Glutamatergic neuron (in vitro differentiated cells): ENCODE results near the gene ARL8B. TPM values are rescaled to one million over a fixed set of nuclear protein-coding genes. Genes with fewer than 3 reads are reported as not detected.

Source experiments
- DNase-seq: peaks from one replicate; pipeline ENCODE4 v3.0.0; 2022
- H3K27ac Mint-ChIP-seq: one replicate; pipeline ENCODE4 v1.8.0; 2020; ENCODE audit warnings: mild to moderate bottlenecking, mixed read lengths, inconsistent platforms; ENCODE audit not compliant: unreplicated experiment
- H3K27me3 Mint-ChIP-seq: one replicate; pipeline ENCODE4 v1.8.0; 2020; ENCODE audit warnings: mild to moderate bottlenecking, moderate library complexity, mixed read lengths, inconsistent platforms; ENCODE audit not compliant: unreplicated experiment
- H3K36me3 Mint-ChIP-seq: one replicate; pipeline ENCODE4 v1.8.0; 2020; ENCODE audit warnings: mild to moderate bottlenecking, mixed read lengths, inconsistent platforms; ENCODE audit not compliant: unreplicated experiment
- H3K4me1 Mint-ChIP-seq: one replicate; pipeline ENCODE4 v1.8.0; 2020; ENCODE audit warnings: mild to moderate bottlenecking, low read depth, mixed read lengths, inconsistent platforms; ENCODE audit not compliant: unreplicated experiment
- H3K4me3 Mint-ChIP-seq: one replicate; pipeline ENCODE4 v1.8.0; 2020; ENCODE audit warnings: mild to moderate bottlenecking, mixed read lengths, inconsistent platforms; ENCODE audit not compliant: unreplicated experiment
- H3K9me3 Mint-ChIP-seq: one replicate; pipeline ENCODE4 v1.8.0; 2020; ENCODE audit warnings: mild to moderate bottlenecking, moderate library complexity, mixed read lengths, inconsistent platforms; ENCODE audit not compliant: unreplicated experiment
- CTCF ChIP-seq: fragments of 200-600 bp; sonication (generic); IDR thresholded peaks from one replicate; pipeline ENCODE4 v1.5.0; 2021; ENCODE audit not compliant: partially characterized antibody, unreplicated experiment
- total RNA-seq: library from RNA; stranded (reverse); fragmentation: NEBNext Ultra II Directional; extraction: Animal tissue kit (Norgen Biotek cat#: 25700); gene quantifications from one replicate; pipeline ENCODE4 v1.2.1, GENCODE V29; 2021; ENCODE audit not compliant: unreplicated experiment

The ARL8B gene
- total RNA-seq, 1 donor from 2014 or later, result 33.9 TPM

GRCh38 chr3:5214352-5214751 is 92.3 kb downstream of the ARL8B start:
- peaks cover 5% of the 10 kb centered on the region for H3K4me1 Mint-ChIP-seq
- H3K4me3 Mint-ChIP-seq, result no peak overlapping the region
- TF ChIP-seq CTCF, result no peak
- H3K36me3 Mint-ChIP-seq, result peaks cover 6% of the 10 kb centered on the region
- H3K9me3 Mint-ChIP-seq, result peaks cover 2% of the 10 kb centered on the region
- no peak overlapping the region for H3K27ac Mint-ChIP-seq
- H3K27me3 Mint-ChIP-seq, result no peaks in the 10 kb centered on the region
- no peak for DNase-seq

- H3K4me1 Mint-ChIP-seq, result peaks cover 3% of the 10 kb centered on the region
- H3K27ac Mint-ChIP-seq, result no peak overlapping the region
- DNase-seq, result no peak
- peaks cover 6% of the 10 kb centered on the region for H3K36me3 Mint-ChIP-seq
- no peak overlapping the region for H3K4me3 Mint-ChIP-seq
- no peaks in the 10 kb centered on the region for H3K27me3 Mint-ChIP-seq
- TF ChIP-seq CTCF, result no peak
- H3K9me3 Mint-ChIP-seq, result no peaks in the 10 kb centered on the region
Observed at GRCh38 chr3:5217824-5218595, 95.9 kb downstream of the ARL8B start.

- H3K27ac Mint-ChIP-seq, result no peak overlapping the region
- H3K9me3 Mint-ChIP-seq, result no peaks in the 10 kb centered on the region
- H3K27me3 Mint-ChIP-seq, result no peaks in the 10 kb centered on the region
- peaks cover 3% of the 10 kb centered on the region for H3K4me1 Mint-ChIP-seq
- no peaks in the 10 kb centered on the region for H3K36me3 Mint-ChIP-seq
- H3K4me3 Mint-ChIP-seq, result no peak overlapping the region
- TF ChIP-seq CTCF, result no peak
- no peak for DNase-seq
Observed at GRCh38 chr3:5218815-5219214, 96.7 kb downstream of the ARL8B start.

GRCh38 chr3:5219216-5219615 is 97.1 kb downstream of the ARL8B start:
- Mint-ChIP-seq H3K4me1 (peaks cover 3% of the 10 kb centered on the region), H3K4me3 (no peak overlapping the region), H3K9me3 (no peaks in the 10 kb centered on the region), H3K36me3 (no peaks in the 10 kb centered on the region), H3K27me3 (no peaks in the 10 kb centered on the region), H3K27ac (no peak overlapping the region)
- no peak for TF ChIP-seq CTCF
- no peak for DNase-seq

GRCh38 chr3:5220193-5220592 is 98.1 kb downstream of the ARL8B start:
- TF ChIP-seq CTCF, result no peak
- Mint-ChIP-seq H3K4me1 (peaks cover 3% of the 10 kb centered on the region), H3K27ac (no peak overlapping the region), H3K36me3 (no peaks in the 10 kb centered on the region), H3K9me3 (peaks cover 2% of the 10 kb centered on the region), H3K4me3 (no peak overlapping the region), H3K27me3 (no peaks in the 10 kb centered on the region)
- DNase-seq, result no peak
